Erythroblast (primary cell): ENCODE measurements around the gene IMMP2L.

Experiments used
- GATA1 ChIP-seq: IDR thresholded peaks from 2 replicates; pipeline ENCODE4 v1.6.1; 2011; ENCODE audit warnings: low read depth, mild to moderate bottlenecking, control low read depth, low read length, moderate library complexity
- POLR2A ChIP-seq: IDR thresholded peaks from 2 replicates; pipeline ENCODE4 v1.6.1; 2011; ENCODE audit warnings: mild to moderate bottlenecking, low read length

GRCh38 chr7:111558991-111559390 lies 3.3 kb downstream of the IMMP2L start:
- TF ChIP-seq POLR2A (no peak), GATA1 (no peak)
